GM12878 (cell line): ENCODE measurements around the gene TPRG1. TPM values are rescaled to one million over a fixed set of nuclear protein-coding genes. Genes with fewer than 3 reads are reported as not detected.

Experiments used
- ATAC-seq: fragments of 200-7000 bp; cut with Tn5 transposase; 3 replicates; pipeline ENCODE4 v1.9.1; 2020; ENCODE audit warnings: mild to moderate bottlenecking, moderate library complexity
- BruUV-seq: library from RNA; stranded (reverse); fragments of 400-500 nt; replicated peaks from 2 replicates; lab custom pipeline; 2021; lab: Mats Ljungman, UMichigan
- CTCF ChIA-PET: fragments of 300-600 bp; sonication (Branson Sonifier 250); formaldehyde crosslinking; extraction: SDS; loops from one replicate; lab custom pipeline; 2021; ENCODE audit warnings: inconsistent platforms; lab: Yijun Ruan, JAX
- POLR2A ChIA-PET: fragments of 350-600 bp; formaldehyde crosslinking; extraction: SDS; loops from one replicate; lab custom pipeline; 2021; ENCODE audit warnings: inconsistent platforms; lab: Charles Lee
- RAD21 ChIA-PET: fragments of 300-600 bp; sonication (Branson Sonifier 250); formaldehyde crosslinking; loops from one replicate; lab custom pipeline; 2023; ENCODE audit warnings: antibody characterized with exemption; ENCODE audit not compliant: unreplicated experiment; lab: Charles Lee
- SMC1A ChIA-PET: fragments of 300-600 bp; sonication (Branson Sonifier 250); formaldehyde crosslinking; loops from one replicate; lab custom pipeline; 2023; ENCODE audit not compliant: unreplicated experiment, uncharacterized antibody; lab: Charles Lee
- DNase-seq: peaks from one replicate; pipeline ENCODE4 v3.0.0-alpha.2; 2011; ENCODE audit warnings: low read depth, low spot score
- FAIRE-seq: peaks from 3 replicates; lab custom pipeline; 2011; peaks lifted over from hg19 to GRCh38; lab: Jason Lieb, UNC
- H2AFZ ChIP-seq: 2 replicates; pipeline ENCODE4 v1.6.0; 2011; ENCODE audit warnings: low read depth, low read length, control low read depth; ENCODE audit not compliant: control insufficient read depth
- H3K27ac ChIP-seq: 2 replicates; pipeline ENCODE4 v1.5.1; 2011; ENCODE audit warnings: control low read depth; ENCODE audit not compliant: control insufficient read depth, insufficient read depth
- H3K27me3 ChIP-seq, 2 experiments: replicated peaks in 1 of 2; 2 replicates each; pipeline versions ENCODE4 v1.6.0 to v1.6.1; 2011; ENCODE audit warnings: low read length in 1 of 2; ENCODE audit not compliant: control insufficient read depth in 2 of 2, insufficient read depth in 2 of 2
- H3K36me3 ChIP-seq, 2 experiments: 2 replicates each; pipeline ENCODE4 v1.5.1; 2011; ENCODE audit warnings: low read length in 1 of 2; ENCODE audit not compliant: control insufficient read depth in 2 of 2, insufficient read depth in 2 of 2
- H3K4me1 ChIP-seq: 2 replicates; pipeline ENCODE4 v1.6.1; 2011; ENCODE audit warnings: mild to moderate bottlenecking, low read length, moderate library complexity, mixed read lengths; ENCODE audit not compliant: control insufficient read depth, insufficient read depth
- H3K4me2 ChIP-seq: 2 replicates; pipeline ENCODE4 v1.6.0; 2011; ENCODE audit warnings: control low read depth; ENCODE audit not compliant: control insufficient read depth, insufficient read depth
- H3K4me3 ChIP-seq: fragments of 200-600 bp; sonication (generic); 2 replicates; pipeline ENCODE4 v1.5.1; 2016
- H3K79me2 ChIP-seq: 2 replicates; pipeline ENCODE4 v1.6.0; 2011; ENCODE audit warnings: low read length; ENCODE audit not compliant: control insufficient read depth, insufficient read depth
- H3K9ac ChIP-seq: 2 replicates; pipeline ENCODE4 v1.8.0; 2011; ENCODE audit warnings: low read length, control low read depth, mixed read lengths; ENCODE audit not compliant: control insufficient read depth, insufficient read depth
- H3K9me3 ChIP-seq: replicated peaks from 3 replicates; pipeline ENCODE4 v1.5.1; 2011; ENCODE audit warnings: mild to moderate bottlenecking, low read length; ENCODE audit not compliant: control insufficient read depth, insufficient read depth
- H4K20me1 ChIP-seq: 2 replicates; pipeline ENCODE4 v1.6.0; 2011; ENCODE audit not compliant: control insufficient read depth, insufficient read depth
- BRCA1 ChIP-seq: IDR thresholded peaks from 2 replicates; pipeline ENCODE4 v1.6.1; 2011; ENCODE audit warnings: low read depth, low read length, improper control_type of control experiment
- CBX3 ChIP-seq: fragments of 200-600 bp; sonication (generic); IDR thresholded peaks from 2 replicates; pipeline ENCODE4 v1.6.1; 2016; ENCODE audit warnings: low read depth, borderline replicate concordance
- CREB1 ChIP-seq: IDR thresholded peaks from 2 replicates; pipeline ENCODE4 v1.6.1; 2012; ENCODE audit warnings: low read depth, mild to moderate bottlenecking, inconsistent platforms
- E4F1 ChIP-seq: fragments of 450-650 bp; IDR thresholded peaks from 2 replicates; pipeline ENCODE4 v1.6.1; 2018; ENCODE audit warnings: borderline replicate concordance, mild to moderate bottlenecking; ENCODE audit not compliant: partially characterized antibody
- EGR1 ChIP-seq, 2 experiments: IDR thresholded peaks; 1 replicate in 1 of 2; 2 replicates in 1 of 2; pipeline ENCODE4 v1.6.1; 2011 to 2012; ENCODE audit warnings: low read depth in 2 of 2, low read length in 2 of 2, borderline replicate concordance in 1 of 2, mild to moderate bottlenecking in 1 of 2, moderate library complexity in 1 of 2
- HDGF ChIP-seq: fragments of 450-650 bp; IDR thresholded peaks from 2 replicates; pipeline ENCODE4 v1.6.1; 2016; ENCODE audit warnings: antibody characterized with exemption
- NBN ChIP-seq: fragments of 450-650 bp; IDR thresholded peaks from 2 replicates; pipeline ENCODE4 v1.6.1; 2016
- POU2F2 ChIP-seq: IDR thresholded peaks from 3 replicates; pipeline ENCODE4 v1.6.1; 2011; ENCODE audit warnings: low read depth, mild to moderate bottlenecking, low read length, borderline replicate concordance
- SIN3A ChIP-seq: IDR thresholded peaks from 2 replicates; pipeline ENCODE4 v1.6.1; 2012; ENCODE audit warnings: low read depth, low read length, improper control_type of control experiment
- TAF1 ChIP-seq: IDR thresholded peaks from 2 replicates; pipeline ENCODE4 v1.6.1; 2011; ENCODE audit warnings: mild to moderate bottlenecking, low read depth, low read length, borderline replicate concordance
- USF2 ChIP-seq: IDR thresholded peaks from 2 replicates; pipeline ENCODE4 v1.6.1; 2011; ENCODE audit warnings: low read depth, low read length, improper control_type of control experiment, borderline replicate concordance
- ZNF217 ChIP-seq: fragments of 450-650 bp; IDR thresholded peaks from 2 replicates; pipeline ENCODE4 v1.6.1; 2017; ENCODE audit warnings: antibody characterized with exemption, mild to moderate bottlenecking
- ZNF274 ChIP-seq: IDR thresholded peaks from one replicate; pipeline ENCODE4 v1.8.0; 2011; ENCODE audit not compliant: insufficient read length, insufficient read depth
- WGBS: methylation state at CpG from one replicate; pipeline ENCODE4 v1.1.6; 2016; ENCODE audit warnings: low lambda C conversion rate; ENCODE audit not compliant: insufficient replicate concordance, insufficient coverage; ENCODE audit errors: missing lambda C conversion rate; 5-methylcytosine and 5-hydroxymethylcytosine counted together
- in situ Hi-C: fragments of 300-500 bp; cut with MboI; formaldehyde crosslinking; loops from 9 replicates; pipeline ENCODE4 v1.14.3; 2018; ENCODE audit warnings: mixed read lengths
- intact Hi-C: fragments of 100-400 bp; cut with micrococcal nuclease; formaldehyde crosslinking; loops from one replicate; pipeline ENCODE4 v1.14.2; 2022; ENCODE audit not compliant: unreplicated experiment
- polyA plus RNA-seq, 11 experiments: library from polyadenylated mRNA; depleted of rRNA in 4 of 11; unstranded in 6 of 11; stranded (reverse) in 5 of 11; fragments of >200 nt; fragmentation: Nextera tagmentation in 4 of 11; fragmentation: Illumina TruSeq in 1 of 11; extraction: Ambion mirVana in 4 of 11; extraction: Trizol in 1 of 11; gene quantifications; 1 replicate in 1 of 11; 2 replicates in 10 of 11; pipeline versions ENCODE4 v1.2.1 to v1.2.3, GENCODE V29; 2011 to 2016; ENCODE audit warnings: inconsistent platforms in 2 of 11, missing spikeins in 2 of 11, low read depth in 1 of 11
- total RNA-seq, 4 experiments: library from RNA; depleted of rRNA in 3 of 4; stranded (reverse); fragments of >200 nt in 3 of 4; fragmentation: Illumina TruSeq in 1 of 4; extraction: Trizol in 1 of 4; gene quantifications; 2 replicates each; pipeline versions ENCODE4 v1.2.1 to v1.2.3, GENCODE V29; 2013 to 2021
- TF ChIP-seq, protein P1 (sequence below): fragments of 450-650 bp; IDR thresholded peaks from 2 replicates; pipeline ENCODE4 v1.6.1; 2016; ENCODE audit warnings: mild to moderate bottlenecking, moderate library complexity, borderline replicate concordance
- TF ChIP-seq, protein P2 (sequence below): fragments of 450-650 bp; IDR thresholded peaks from 2 replicates; pipeline ENCODE4 v1.6.1; 2016; ENCODE audit warnings: mild to moderate bottlenecking

Gene TPRG1
- total and polyA plus RNA-seq, 10 of the 15 experiments (the other 5 are each of a cell fraction or from before 2014, with no cell fraction given): 0.26 to 30.7 (median 3.6) TPM

DNA sequence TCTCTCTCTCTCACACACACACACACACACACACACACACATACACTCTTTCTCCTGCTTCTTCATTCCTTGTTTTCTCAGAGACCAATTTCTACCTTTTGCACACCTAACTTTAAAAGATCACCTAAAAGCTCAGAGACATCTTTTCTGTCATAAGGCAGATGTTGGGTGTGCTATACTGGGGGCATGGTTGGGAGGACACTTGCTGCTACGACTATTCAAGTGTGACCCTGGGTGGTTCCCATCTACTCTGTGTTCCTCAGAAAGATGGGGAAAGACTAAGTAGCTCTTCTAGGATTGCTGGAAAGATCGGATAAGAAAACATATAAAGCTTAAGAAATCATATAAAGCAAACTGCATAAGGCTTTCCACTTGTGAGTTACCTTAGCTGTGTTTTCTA is 33.2 kb downstream of the TPRG1 start (continued):
- TF ChIP-seq, protein P1, sequence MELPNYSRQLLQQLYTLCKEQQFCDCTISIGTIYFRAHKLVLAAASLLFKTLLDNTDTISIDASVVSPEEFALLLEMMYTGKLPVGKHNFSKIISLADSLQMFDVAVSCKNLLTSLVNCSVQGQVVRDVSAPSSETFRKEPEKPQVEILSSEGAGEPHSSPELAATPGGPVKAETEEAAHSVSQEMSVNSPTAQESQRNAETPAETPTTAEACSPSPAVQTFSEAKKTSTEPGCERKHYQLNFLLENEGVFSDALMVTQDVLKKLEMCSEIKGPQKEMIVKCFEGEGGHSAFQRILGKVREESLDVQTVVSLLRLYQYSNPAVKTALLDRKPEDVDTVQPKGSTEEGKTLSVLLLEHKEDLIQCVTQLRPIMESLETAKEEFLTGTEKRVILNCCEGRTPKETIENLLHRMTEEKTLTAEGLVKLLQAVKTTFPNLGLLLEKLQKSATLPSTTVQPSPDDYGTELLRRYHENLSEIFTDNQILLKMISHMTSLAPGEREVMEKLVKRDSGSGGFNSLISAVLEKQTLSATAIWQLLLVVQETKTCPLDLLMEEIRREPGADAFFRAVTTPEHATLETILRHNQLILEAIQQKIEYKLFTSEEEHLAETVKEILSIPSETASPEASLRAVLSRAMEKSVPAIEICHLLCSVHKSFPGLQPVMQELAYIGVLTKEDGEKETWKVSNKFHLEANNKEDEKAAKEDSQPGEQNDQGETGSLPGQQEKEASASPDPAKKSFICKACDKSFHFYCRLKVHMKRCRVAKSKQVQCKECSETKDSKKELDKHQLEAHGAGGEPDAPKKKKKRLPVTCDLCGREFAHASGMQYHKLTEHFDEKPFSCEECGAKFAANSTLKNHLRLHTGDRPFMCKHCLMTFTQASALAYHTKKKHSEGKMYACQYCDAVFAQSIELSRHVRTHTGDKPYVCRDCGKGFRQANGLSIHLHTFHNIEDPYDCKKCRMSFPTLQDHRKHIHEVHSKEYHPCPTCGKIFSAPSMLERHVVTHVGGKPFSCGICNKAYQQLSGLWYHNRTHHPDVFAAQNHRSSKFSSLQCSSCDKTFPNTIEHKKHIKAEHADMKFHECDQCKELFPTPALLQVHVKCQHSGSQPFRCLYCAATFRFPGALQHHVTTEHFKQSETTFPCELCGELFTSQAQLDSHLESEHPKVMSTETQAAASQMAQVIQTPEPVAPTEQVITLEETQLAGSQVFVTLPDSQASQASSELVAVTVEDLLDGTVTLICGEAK: no peak
- TF ChIP-seq EGR1 (IDR thresholded peaks at IDR 0.05; ENCODE audit: borderline replicate concordance in 1 of 2, low read depth in 2 of 2, low read length in 2 of 2) (no peak), HDGF (no peak), CREB1 (no peak), ZNF274 (no peak), BRCA1 (no peak)

DNA sequence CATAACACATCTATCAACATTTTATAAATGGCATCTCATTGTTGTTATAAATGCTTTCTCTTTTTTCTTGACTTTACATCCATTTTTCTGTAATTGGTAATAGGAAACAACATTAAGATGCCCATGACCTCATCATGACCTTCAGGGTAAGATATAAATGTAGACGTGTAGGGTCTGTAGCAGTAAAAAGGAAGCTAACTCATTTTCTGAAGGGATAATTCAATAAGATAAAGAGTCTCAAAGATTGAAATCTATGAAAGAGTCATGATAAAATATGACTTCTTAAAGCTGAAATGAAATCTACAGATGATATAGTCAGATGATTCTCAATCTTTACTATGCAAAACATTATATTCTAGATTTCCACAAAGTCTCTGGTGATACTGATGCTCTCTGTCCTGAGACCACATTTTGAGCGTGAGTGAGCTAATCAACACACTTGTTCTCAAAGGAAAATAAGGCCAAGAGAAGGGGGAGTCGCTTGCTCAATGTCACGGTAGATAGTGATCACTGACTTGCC is 38.5 kb downstream of the TPRG1 start:
- no peak overlapping the region for H2AFZ ChIP-seq
- no peaks in the 10 kb centered on the region for H3K4me1 ChIP-seq
- RAD21 ChIA-PET: no interaction called here
- H3K27me3 ChIP-seq: no peaks in the 10 kb centered on the region; a peak in 1 of 4 replicates
- in situ Hi-C loops: no loop called here
- no peak for DNase-seq
- no peak overlapping the region for H3K9ac ChIP-seq
- H3K79me2 ChIP-seq: no peaks in the 10 kb centered on the region
- WGBS: 44% methylated on average over 4 of the region's 4 CpGs
- H3K9me3 ChIP-seq: no peaks in the 10 kb centered on the region
- intact Hi-C loops: no loop called here
- POLR2A ChIA-PET: no interaction called here
- H4K20me1 ChIP-seq: no peaks in the 10 kb centered on the region
- FAIRE-seq: no peak
- no peak overlapping the region for H3K4me2 ChIP-seq
- SMC1A ChIA-PET: interaction anchor here (1.2 kb wide), 1 partner anchor 302 kb away, joined by 4 read pairs; no protein-coding TSS in a partner anchor
- no TSS peak for BruUV-seq
- no peaks in the 10 kb centered on the region for H3K36me3 ChIP-seq
- CTCF ChIA-PET: no interaction called here
- no peak for ATAC-seq
- H3K4me3 ChIP-seq: no peak overlapping the region
- H3K27ac ChIP-seq: no peak overlapping the region
- no peak for TF ChIP-seq E4F1
- no peak for TF ChIP-seq ZNF217
- TF ChIP-seq USF2: no peak
- TF ChIP-seq, protein P2, sequence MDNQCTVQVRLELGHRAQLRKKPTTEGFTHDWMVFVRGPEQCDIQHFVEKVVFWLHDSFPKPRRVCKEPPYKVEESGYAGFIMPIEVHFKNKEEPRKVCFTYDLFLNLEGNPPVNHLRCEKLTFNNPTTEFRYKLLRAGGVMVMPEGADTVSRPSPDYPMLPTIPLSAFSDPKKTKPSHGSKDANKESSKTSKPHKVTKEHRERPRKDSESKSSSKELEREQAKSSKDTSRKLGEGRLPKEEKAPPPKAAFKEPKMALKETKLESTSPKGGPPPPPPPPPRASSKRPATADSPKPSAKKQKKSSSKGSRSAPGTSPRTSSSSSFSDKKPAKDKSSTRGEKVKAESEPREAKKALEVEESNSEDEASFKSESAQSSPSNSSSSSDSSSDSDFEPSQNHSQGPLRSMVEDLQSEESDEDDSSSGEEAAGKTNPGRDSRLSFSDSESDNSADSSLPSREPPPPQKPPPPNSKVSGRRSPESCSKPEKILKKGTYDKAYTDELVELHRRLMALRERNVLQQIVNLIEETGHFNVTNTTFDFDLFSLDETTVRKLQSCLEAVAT: no peak
- TF ChIP-seq POU2F2: no peak
- no peak for TF ChIP-seq SIN3A
- no peak for TF ChIP-seq NBN
- TF ChIP-seq CBX3: no peak
- no peak for TF ChIP-seq TAF1
